Stimulated activated naive CD8-positive, alpha-beta T cell treated with anti-CD3 and anti-CD28 coated beads, Interleukin-15, Interleukin-2, amounts not matched to agents 100 U/mL and 50 U/mL, for 24 hours (primary cell): ENCODE data around the gene DLG2.

ENCODE experiments used
- ATAC-seq: fragments of 150-1000 bp; cut with Tn5 transposase; one replicate; pipeline ENCODE4 v1.10.0; 2021
- DNase-seq: peaks from one replicate; pipeline ENCODE4 v3.0.0; 2021

Gene DLG2

GRCh38 chr11:83847467-83848034, 1779.6 kb downstream of the DLG2 start:
- DNase-seq (no peak), ATAC-seq (no peak)

DNA sequence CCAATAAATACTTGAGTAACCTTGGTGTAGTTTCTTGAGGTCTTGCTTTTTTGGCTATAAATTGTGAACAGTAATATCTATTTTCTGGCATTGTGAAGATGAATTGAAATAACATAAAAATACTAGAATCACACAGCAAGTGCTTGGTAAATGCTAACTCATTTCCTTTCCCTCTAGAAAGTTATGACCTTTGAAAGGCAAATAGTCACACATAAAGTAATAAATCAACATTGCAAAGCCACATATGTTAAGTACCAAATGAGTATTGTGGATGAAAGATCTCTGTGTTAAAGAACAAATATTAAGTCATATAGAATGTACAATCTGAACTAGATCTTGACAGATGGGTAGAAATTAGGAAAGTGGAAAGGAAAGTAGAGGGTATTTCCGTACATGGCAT, 1781.3 kb downstream of the DLG2 start:
- no peak for DNase-seq
- no peak for ATAC-seq

GRCh38 chr11:83840326-83840725, 1786.8 kb downstream of the DLG2 start:
- ATAC-seq = no peak
- no peak for DNase-seq

DNA sequence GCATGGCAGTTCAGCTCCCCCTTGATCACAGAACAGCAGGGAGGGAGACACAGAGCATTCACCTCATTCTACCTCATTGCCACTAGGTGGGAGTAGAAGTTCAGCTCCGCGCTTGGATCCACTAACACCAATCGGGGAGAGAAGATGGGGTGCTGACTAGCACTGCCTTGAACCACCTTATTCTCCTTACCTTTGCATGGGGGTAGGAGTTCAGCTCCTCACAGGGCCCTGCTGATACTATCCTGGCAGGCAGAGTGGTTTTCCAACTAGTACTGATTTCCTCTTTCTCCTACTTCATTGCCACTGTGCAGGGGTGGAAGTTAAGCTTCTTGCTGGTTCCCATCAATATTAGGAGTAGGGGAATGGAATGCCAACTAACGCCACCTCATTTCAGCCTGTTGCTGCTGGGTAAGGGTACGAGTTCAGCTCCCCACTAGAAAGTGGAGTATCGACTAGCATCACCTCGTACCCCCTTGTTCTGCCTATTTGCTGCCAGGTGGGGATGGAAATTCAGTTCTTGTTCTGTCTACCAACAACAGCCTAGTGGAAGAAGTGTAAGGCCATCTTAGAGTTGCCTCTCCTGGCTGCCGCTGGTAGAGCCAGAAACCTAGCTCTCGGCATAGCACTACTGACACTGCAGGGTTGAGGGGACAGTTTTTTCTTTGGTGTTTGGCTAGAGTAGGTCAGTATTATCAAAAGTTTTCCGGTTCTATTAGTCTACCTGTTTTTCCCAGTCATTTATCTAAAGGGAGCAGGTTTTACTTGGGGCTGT, 1790.1 kb downstream of the DLG2 start:
- peak; percentile 66 for ATAC-seq
- peak; percentile 6 for DNase-seq

DNA sequence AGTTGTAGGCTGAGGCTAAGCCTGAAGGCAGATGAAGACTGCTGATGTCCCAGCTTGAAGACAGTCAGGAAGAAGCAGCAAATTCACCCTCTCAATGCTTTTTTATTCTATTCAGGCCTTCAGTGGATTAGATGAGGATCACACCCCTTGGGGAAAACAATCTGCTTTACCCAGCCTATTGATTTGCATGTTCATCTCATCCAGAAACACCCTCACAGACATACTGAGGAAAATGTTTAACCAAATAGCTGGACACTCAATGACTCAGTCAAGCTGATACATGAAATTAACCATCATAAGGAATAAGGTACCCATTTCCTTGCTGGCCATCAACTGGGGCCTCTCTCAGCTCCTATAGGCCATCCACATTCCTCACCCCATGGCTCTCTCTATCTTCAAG, 1791.1 kb downstream of the DLG2 start:
- DNase-seq = no peak
- peak; percentile 14 for ATAC-seq

DNA sequence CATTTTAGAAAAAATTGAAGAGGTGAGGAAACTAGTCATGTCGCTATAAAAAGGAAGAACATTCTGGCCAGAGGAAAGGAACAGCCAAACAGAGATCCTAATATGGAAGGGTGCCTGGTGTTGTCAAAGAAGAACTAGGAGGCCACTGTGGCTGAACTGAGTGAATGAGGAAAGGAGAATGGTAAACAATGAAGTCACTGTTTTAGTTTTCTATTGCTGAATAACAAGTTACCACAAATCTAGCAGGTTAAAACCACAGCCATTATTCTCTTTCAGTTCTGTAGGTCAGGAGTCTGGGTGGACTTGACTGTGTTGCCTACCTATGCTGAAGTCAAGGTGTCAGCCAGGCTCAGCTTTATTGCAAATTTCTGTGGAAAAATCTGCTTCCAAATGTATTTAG, 1791.7 kb downstream of the DLG2 start:
- no peak for ATAC-seq
- DNase-seq = no peak

DNA sequence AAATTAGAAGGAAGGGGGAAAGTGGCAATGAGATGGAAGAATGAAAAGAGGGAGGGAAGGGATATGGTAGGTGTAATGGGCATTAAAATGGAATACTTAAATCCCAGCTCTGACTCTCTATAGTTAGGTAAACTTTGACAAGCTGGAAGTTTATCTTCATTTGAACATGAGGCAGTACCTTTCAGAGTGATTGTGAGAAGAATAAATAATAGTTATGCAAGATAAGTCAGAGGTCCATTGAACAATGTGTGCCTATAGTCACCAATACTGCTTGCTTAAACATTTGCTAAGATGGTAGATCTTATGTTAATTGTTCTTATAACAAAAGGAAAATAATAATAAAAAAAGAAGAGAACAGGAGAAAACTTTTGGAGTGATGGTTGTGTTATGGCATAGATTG, 1795.2 kb downstream of the DLG2 start:
- no peak for DNase-seq
- ATAC-seq = no peak

DNA sequence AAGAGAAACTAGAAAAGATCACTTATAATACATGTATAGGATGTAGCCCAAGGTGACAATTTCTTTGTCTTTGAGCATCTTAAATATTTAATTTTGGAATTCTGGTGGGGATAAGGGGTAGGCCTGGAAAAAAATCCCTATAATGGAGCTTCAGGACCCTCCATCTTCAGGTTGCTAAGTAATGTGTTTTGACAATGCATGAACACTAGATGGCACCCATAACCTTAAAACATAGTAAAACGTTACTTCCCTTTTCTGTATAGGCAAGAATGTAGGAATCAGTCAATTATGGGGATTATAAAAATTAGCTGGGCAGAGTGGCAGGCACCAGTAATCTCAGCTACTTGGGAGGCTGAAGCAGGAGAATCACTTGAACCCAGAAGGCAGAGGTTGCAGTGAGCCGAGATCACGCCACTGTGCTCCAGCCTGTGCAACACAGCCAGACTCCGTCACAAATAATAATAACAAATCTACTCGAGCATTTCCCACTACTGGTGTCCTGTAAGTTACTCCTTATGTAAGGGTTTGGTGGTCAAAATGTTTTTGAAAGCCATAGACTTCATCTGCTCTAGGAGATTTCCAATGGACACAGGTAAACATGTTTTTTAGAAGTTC, 1799.1 kb downstream of the DLG2 start:
- ATAC-seq (no peak), DNase-seq (no peak)

DNA sequence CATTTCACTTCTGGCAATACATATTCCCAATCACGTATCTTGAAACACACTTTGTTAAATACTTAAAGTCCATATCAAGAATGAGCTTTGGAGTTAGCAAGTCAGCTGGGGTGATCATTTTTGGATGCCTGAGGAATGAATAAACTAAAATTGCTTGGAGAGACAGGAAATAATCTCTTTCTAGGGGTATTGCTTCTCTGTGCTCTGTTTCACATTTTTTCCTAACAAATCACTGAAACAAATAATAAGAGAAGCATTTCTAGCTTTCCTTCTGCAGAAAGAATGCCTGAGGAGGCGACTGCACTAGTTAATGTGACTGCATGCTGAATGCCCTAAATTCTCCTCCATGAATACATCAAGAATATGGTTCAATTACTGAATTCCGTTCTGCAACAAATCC, 1799.6 kb downstream of the DLG2 start:
- no peak for DNase-seq
- no peak for ATAC-seq

DNA sequence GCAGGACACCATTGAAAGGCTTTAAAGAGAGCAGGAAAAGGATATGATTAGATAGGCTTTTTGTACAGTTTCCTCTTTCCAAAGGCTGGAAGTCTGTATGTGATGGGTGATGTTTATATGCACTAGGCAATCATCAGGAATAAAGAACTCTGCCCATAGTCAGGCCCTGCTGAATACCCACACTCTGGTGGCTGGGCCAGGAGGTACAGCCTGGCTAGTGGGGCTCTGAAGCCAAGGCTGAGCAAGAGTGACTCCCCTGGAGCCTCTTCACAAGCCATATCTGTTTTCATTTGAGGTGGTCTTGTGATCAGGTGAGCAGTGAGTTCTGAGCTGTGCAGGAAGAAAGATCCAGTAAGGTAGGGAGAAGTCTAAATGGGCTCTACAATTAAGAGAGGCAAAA, 1801.1 kb downstream of the DLG2 start:
- DNase-seq = no peak
- ATAC-seq = no peak

- DNase-seq (no peak), ATAC-seq (no peak)
Observed at GRCh38 chr11:83823461-83824025, 1803.6 kb downstream of the DLG2 start.

DNA sequence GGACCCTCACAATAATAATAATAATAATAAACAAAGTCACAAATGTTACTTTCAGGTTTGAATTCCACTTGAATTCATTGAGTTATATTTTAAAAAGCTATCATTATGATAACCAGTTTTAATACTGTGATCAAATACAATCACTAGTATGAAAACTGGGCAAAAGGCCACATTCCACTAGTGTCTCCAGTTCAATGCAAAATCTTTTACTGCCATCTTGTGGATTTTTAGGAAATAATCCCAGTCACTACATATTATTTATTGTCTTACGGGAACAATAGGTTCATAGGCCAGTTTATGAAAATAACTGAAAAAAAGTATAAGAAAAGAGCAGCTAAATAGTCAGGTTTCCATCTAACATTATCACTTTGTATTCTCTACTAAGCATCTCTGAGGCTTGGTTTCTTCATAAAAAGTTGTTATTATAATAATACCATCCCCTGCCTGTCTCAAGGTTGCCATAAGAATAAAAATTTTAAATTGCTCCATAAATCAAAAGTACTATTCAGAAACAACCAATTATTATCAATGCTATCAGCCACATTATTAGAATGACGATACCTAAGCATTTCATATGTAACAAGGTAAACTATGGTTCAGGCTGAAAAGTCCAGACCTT, 1807.1 kb downstream of the DLG2 start:
- DNase-seq (no peak), ATAC-seq (no peak)

DNA sequence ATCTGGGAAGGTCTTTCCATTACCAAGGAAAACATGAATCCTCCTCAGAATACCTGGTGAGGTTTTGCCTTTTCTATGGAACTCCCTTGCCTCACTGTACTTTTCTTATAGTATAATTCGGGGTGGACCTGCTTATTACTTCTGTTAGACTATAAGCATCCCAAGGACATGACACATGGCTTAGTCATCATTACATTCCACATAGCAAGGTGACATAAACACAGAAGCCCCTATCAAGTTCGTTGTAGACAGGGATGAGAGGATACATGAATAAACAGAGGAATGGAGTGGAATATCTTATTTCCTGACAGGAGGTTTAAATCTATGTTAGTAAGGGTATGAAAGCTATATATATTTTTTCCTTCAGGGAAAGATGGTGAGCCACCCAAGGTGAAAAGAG, 1808.8 kb downstream of the DLG2 start:
- ATAC-seq = no peak
- no peak for DNase-seq

DNA sequence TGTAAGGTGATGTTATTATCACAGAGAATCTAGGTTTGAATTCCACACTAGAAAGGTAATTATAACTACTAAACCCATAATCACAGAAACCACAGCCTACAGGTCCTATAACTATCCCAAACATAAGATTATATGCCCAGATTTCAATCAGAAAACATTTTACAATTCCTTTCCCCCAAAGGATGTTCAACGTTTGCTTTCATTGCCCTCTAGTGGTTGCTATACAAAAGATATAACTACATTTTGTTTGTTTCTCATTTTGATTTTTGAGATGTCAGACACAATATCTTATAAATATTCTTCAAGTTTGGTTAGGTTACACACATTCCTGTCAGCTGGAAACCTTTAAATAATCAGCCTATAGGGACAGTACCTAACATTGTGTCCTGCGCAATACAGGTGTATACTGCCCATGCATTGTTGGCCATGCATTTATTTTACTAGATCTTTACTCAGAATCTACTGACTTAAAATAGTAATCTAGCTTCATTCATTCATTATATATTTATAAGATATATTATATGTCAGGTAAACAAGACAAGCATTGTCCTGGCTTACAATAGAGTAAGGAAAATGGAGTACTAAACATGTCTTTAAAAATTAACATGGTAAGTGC, 1810.5 kb downstream of the DLG2 start:
- no peak for ATAC-seq
- no peak for DNase-seq

DNA sequence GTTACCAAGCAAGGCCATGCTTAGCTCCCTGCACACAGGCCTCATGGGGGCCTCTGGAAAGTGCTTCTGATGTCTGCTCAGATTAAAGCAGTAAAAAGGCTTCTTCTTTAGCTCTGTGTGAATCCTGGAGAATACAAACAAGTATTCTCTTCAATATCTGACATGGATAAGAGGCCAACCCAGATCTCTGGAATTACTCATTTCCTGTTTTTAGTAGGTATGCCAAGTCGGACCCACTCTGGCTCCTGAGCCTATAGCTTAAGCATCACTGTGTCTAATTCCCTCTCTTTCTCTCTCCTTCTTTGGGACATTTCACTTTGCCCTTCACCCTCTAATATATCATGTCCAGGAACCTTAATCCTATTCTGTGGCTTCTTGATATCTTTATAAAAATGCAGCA, 1811.4 kb downstream of the DLG2 start:
- ATAC-seq (no peak), DNase-seq (no peak)

DNA sequence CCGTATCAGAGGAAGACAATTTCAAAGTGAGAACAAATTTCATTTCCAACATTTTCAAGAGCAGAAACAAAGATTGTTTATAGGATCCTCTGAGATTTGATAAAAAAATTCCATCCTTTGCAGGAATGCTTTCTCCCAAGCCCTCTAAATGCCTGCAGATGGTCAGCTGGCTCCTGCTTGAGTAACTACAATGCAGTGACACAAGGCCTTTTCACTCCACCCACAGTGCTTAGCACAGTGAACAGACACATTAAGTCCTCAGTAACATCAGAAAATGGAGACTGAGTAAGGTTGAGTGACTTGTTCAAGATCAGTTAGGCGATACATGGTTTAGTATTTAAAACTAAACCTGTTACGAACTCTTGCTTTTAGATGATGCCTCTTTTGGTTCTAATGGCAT, 1813.8 kb downstream of the DLG2 start:
- ATAC-seq = no peak
- no peak for DNase-seq

- no peak for ATAC-seq
- no peak for DNase-seq
Observed at GRCh38 chr11:83809274-83809673, 1817.9 kb downstream of the DLG2 start.

GRCh38 chr11:83801799-83802198, 1825.3 kb downstream of the DLG2 start:
- DNase-seq (no peak), ATAC-seq (no peak)

- ATAC-seq (no peak), DNase-seq (no peak)
Observed at GRCh38 chr11:83793310-83793709, 1833.8 kb downstream of the DLG2 start.

GRCh38 chr11:83791557-83791956, 1835.6 kb downstream of the DLG2 start:
- no peak for DNase-seq
- ATAC-seq = no peak

- DNase-seq (no peak), ATAC-seq (no peak)
Observed at GRCh38 chr11:83785942-83786341, 1841.2 kb downstream of the DLG2 start.

DNA sequence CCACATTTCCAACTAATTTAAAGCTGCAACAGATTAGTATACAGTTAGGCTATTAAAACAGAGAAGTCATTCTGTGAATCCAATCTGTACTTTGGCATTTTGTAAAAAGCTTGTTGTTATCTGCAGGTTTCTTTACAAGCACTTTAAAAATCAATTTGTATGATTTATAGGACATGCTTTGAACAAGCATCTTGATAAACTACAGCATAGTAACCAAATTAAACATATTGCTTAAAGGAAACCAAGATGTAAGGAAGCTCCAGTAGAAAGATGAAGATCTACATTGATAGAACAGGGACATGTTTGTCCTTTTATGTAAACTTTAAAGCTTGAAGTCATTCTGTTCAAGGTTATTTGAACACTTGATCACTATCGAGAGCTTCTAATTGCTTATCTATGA, 1842.7 kb downstream of the DLG2 start:
- ATAC-seq = no peak
- DNase-seq = no peak

DNA sequence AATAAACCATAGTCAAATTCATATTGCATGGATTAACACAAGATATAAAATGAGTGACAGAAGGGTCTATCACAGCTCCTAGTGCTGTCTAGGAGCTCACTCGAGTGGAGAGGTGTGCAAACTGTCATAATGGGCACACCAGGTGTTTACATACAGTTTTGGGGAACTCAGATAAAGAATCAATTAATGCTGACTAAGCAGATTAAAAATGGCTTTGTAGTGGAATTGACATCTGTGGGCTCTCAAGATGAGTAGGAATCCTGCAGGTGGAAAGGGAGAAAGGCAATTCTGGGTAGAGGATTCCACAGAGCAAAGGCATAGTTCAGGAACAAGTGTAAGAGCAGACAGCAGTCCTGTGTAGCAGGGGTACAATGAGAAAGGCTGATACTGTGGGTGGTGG, 1844.8 kb downstream of the DLG2 start:
- DNase-seq (no peak), ATAC-seq (no peak)
